Esophagus squamous epithelium (tissue), 5 donors: Measurements from ENCODE around the gene TGFB1. TPM values are rescaled to one million over a fixed set of nuclear protein-coding genes. Genes with fewer than 3 reads are reported as not detected.

Experiments used
- DNase-seq: peaks from one replicate; lab custom pipeline; 2025; lab: John Stamatoyannopoulos, UW
- H3K27ac ChIP-seq, 4 donors: fragments of 200-600 bp; sonication (generic); one replicate each; pipeline ENCODE4 v1.5.1; 2016 to 2019; ENCODE audit warnings: mild to moderate bottlenecking in 1 of 4
- H3K27me3 ChIP-seq, 4 donors: fragments of 200-600 bp; sonication (generic); 1 replicate in 3 of 4; 2 replicates in 1 of 4; pipeline versions ENCODE4 v1.5.1 to v1.6.0; 2017 to 2021; ENCODE audit warnings: antibody characterized with exemption in 1 of 4
- H3K36me3 ChIP-seq, 3 donors: fragments of 200-600 bp; sonication (generic); one replicate each; pipeline ENCODE4 v1.5.1; 2016 to 2019
- H3K4me1 ChIP-seq, 3 donors: fragments of 200-600 bp; sonication (generic); one replicate each; pipeline ENCODE4 v1.5.1; 2017 to 2019
- H3K4me3 ChIP-seq, 4 donors: fragments of 200-600 bp; sonication (generic); 1 replicate in 3 of 4; 2 replicates in 1 of 4; pipeline ENCODE4 v1.5.1; 2016 to 2019; ENCODE audit warnings: mild to moderate bottlenecking in 2 of 4, moderate library complexity in 1 of 4
- H3K9me3 ChIP-seq, 3 donors: fragments of 200-600 bp; sonication (generic); one replicate each; pipeline ENCODE4 v1.5.1; 2016 to 2019
- CTCF ChIP-seq, 6 experiments: fragments of 450-650 bp in 4 of 6; fragments of 200-600 bp in 2 of 6; sonication (generic) in 2 of 6; IDR thresholded peaks; one replicate each; pipeline ENCODE4 v1.5.1; 2016 to 2019; ENCODE audit warnings: antibody characterized with exemption in 6 of 6, mild to moderate bottlenecking in 4 of 6, moderate library complexity in 4 of 6
- POLR2A ChIP-seq, 4 donors: fragments of 450-650 bp; IDR thresholded peaks; one replicate each; pipeline ENCODE4 v1.6.1; 2017; ENCODE audit warnings: antibody characterized with exemption in 4 of 4, mild to moderate bottlenecking in 4 of 4, moderate library complexity in 3 of 4
- WGBS, 2 donors: methylation state at CpG; one replicate each; pipeline ENCODE4 v1.1.5; 2018; 5-methylcytosine and 5-hydroxymethylcytosine counted together
- intact Hi-C: fragments of 100-400 bp; cut with DNase I; formaldehyde crosslinking; loops from one replicate; pipeline ENCODE4 v1.15.0; 2022
- total RNA-seq, 4 donors: library from RNA; depleted of rRNA; stranded (reverse); fragments of >200 nt; gene quantifications; one replicate each; pipeline ENCODE4 v1.1.0, GENCODE V29; 2016
- donor health status: DM: yes; HTN: yes; CAD: no.

Gene TGFB1
- total RNA-seq, 4 donors from 2014 or later = 13.6 to 36.2 (median 31.9) TPM

- WGBS, 2 donors = 69 to 75% methylated on average over 4 to 5 of the region's 5 CpGs
- Histone ChIP-seq H3K27ac (peak overlapping the region in 1 of 4 donors; percentile 36), H3K36me3 (peaks cover 0 to 84% (median 22%) of the 10 kb centered on the region in 3 donors), H3K4me3 (no peak overlapping the region), H3K9me3 (no peaks in the 10 kb centered on the region), H3K4me1 (peaks cover 0 to 20% (median 0%) of the 10 kb centered on the region in 3 donors), H3K27me3 (no peaks in the 10 kb centered on the region)
- intact Hi-C loops = no loop called here
- no peak for DNase-seq
- TF ChIP-seq CTCF (IDR thresholded peaks at IDR 0.05) (no peak), POLR2A (IDR thresholded peaks at IDR 0.05) (no peak)
These were observed 18.9 kb downstream of the TGFB1 start for GRCh38 chr19:41334793-41335192.

GRCh38 chr19:41332468-41332867 is 21.3 kb downstream of the TGFB1 start:
- intact Hi-C loops = no loop called here
- DNase-seq = no peak
- Histone ChIP-seq H3K4me1 (peaks cover 18 to 41% (median 21%) of the 10 kb centered on the region in 3 donors), H3K27me3 (no peaks in the 10 kb centered on the region), H3K9me3 (no peaks in the 10 kb centered on the region), H3K36me3 (peaks cover 0 to 69% (median 12%) of the 10 kb centered on the region in 3 donors), H3K4me3 (no peak overlapping the region), H3K27ac (no peak overlapping the region)
- WGBS, 2 donors = 84 to 88% methylated on average over 5 of the region's 5 CpGs
- no peak for TF ChIP-seq POLR2A (IDR thresholded peaks at IDR 0.05)
- TF ChIP-seq CTCF (IDR thresholded peaks at IDR 0.05) = no peak

GRCh38 chr19:41332000-41332399 is 21.7 kb downstream of the TGFB1 start:
- TF ChIP-seq POLR2A (IDR thresholded peaks at IDR 0.05) = no peak
- no peak for TF ChIP-seq CTCF (IDR thresholded peaks at IDR 0.05)
- no peaks in the 10 kb centered on the region for H3K27me3 ChIP-seq
- WGBS, 2 donors = 87 to 95% methylated on average over 7 to 14 of the region's 16 CpGs
- DNase-seq = no peak
- no peak overlapping the region for H3K27ac ChIP-seq
- no peaks in the 10 kb centered on the region for H3K9me3 ChIP-seq
- H3K4me1 ChIP-seq = peaks cover 21 to 46% (median 26%) of the 10 kb centered on the region in 3 donors
- no peak overlapping the region for H3K4me3 ChIP-seq
- H3K36me3 ChIP-seq = peaks cover 0 to 64% (median 12%) of the 10 kb centered on the region in 3 donors
- intact Hi-C loops = no loop called here

GRCh38 chr19:41330946-41331678 is 22.6 kb downstream of the TGFB1 start:
- no peak for DNase-seq
- Histone ChIP-seq H3K36me3 (peaks cover 0 to 57% (median 12%) of the 10 kb centered on the region in 3 donors), H3K4me3 (no peak overlapping the region), H3K27me3 (no peaks in the 10 kb centered on the region), H3K27ac (no peak overlapping the region), H3K9me3 (no peaks in the 10 kb centered on the region), H3K4me1 (peaks cover 30 to 55% (median 35%) of the 10 kb centered on the region in 3 donors)
- TF ChIP-seq CTCF (IDR thresholded peaks at IDR 0.05) (no peak), POLR2A (IDR thresholded peaks at IDR 0.05) (no peak)
- intact Hi-C loops = no loop called here
- WGBS, 2 donors = 85 to 87% methylated on average over 20 to 29 of the region's 47 CpGs

- 82 to 90% methylated on average over 4 of the region's 4 CpGs for WGBS, 2 donors
- peaks cover 36 to 60% (median 41%) of the 10 kb centered on the region in 3 donors for H3K4me1 ChIP-seq
These were observed 23.2 kb downstream of the TGFB1 start for GRCh38 chr19:41330481-41330880.

More at GRCh38 chr19:41330481-41330880, 23.2 kb downstream of the TGFB1 start:
- Histone ChIP-seq H3K36me3 (peaks cover 0 to 50% (median 12%) of the 10 kb centered on the region in 3 donors), H3K9me3 (no peaks in the 10 kb centered on the region), H3K27ac (no peak overlapping the region), H3K4me3 (no peak overlapping the region), H3K27me3 (no peaks in the 10 kb centered on the region)
- DNase-seq = no peak
- intact Hi-C loops = no loop called here
- TF ChIP-seq CTCF (IDR thresholded peaks at IDR 0.05) (no peak), POLR2A (IDR thresholded peaks at IDR 0.05) (no peak)
